Measurements from ENCODE around the gene OR6V1. TPM values are rescaled to one million over a fixed set of nuclear protein-coding genes. Genes with fewer than 3 reads are reported as not detected.
A peak's percentile ranks its signal among the peaks of the same experiment; 100 is the strongest.

Gene OR6V1
- total and polyA plus RNA-seq, 8 donors: not detected

- Histone ChIP-seq H3K27me3 (no peaks in the 10 kb centered on the region), H3K36me3 (no peaks in the 10 kb centered on the region), H3K4me1 (no peaks in the 10 kb centered on the region), H3K4me3 (no peak overlapping the region), H3K9me3 (no peaks in the 10 kb centered on the region), H3K27ac (no peak overlapping the region)
- intact Hi-C loops (cut with DNase I; ENCODE audit: low total_unique reads): no loop called here
- no peak for DNase-seq
- no peak for TF ChIP-seq EP300 (IDR thresholded peaks at IDR 0.05)
- TF ChIP-seq CTCF (IDR thresholded peaks at IDR 0.05): no peak
- no peak for TF ChIP-seq POLR2A (IDR thresholded peaks at IDR 0.05)
- no peak for TF ChIP-seq POLR2AphosphoS5 (IDR thresholded peaks at IDR 0.05)
These were observed 3.3 kb upstream of the OR6V1 start for GRCh38 chr7:143048827-143049226.

GRCh38 chr7:143049362-143049761, 2.8 kb upstream of the OR6V1 start:
- peak in 1 of 2 donors; percentile 41 for DNase-seq
- intact Hi-C loops (cut with DNase I; ENCODE audit: low total_unique reads): no loop called here
- H3K36me3 ChIP-seq: no peaks in the 10 kb centered on the region
- TF ChIP-seq CTCF (IDR thresholded peaks at IDR 0.05) (no peak), POLR2A (IDR thresholded peaks at IDR 0.05) (no peak), EP300 (IDR thresholded peaks at IDR 0.05) (no peak), POLR2AphosphoS5 (IDR thresholded peaks at IDR 0.05) (no peak)
- H3K4me1 ChIP-seq: no peaks in the 10 kb centered on the region
- no peak overlapping the region for H3K27ac ChIP-seq
- H3K9me3 ChIP-seq: no peaks in the 10 kb centered on the region
- WGBS, 5 donors: 31 to 43% (median 41%) methylated on average over 4 of the region's 4 CpGs
- H3K4me3 ChIP-seq: no peak overlapping the region
- H3K27me3 ChIP-seq: no peaks in the 10 kb centered on the region

GRCh38 chr7:143050931-143051330, 1.2 kb upstream of the OR6V1 start:
- no peaks in the 10 kb centered on the region for H3K36me3 ChIP-seq
- no peaks in the 10 kb centered on the region for H3K27me3 ChIP-seq
- no peak overlapping the region for H3K27ac ChIP-seq
- intact Hi-C loops (cut with DNase I; ENCODE audit: low total_unique reads): no loop called here
- WGBS, 5 donors: 41 to 51% (median 45%) methylated on average over 9 of the region's 9 CpGs
- H3K9me3 ChIP-seq: no peaks in the 10 kb centered on the region
- DNase-seq: no peak
- H3K4me3 ChIP-seq: no peak overlapping the region
- H3K4me1 ChIP-seq: no peaks in the 10 kb centered on the region
- no peak for TF ChIP-seq POLR2A (IDR thresholded peaks at IDR 0.05)
- TF ChIP-seq POLR2AphosphoS5 (IDR thresholded peaks at IDR 0.05): no peak
- TF ChIP-seq EP300 (IDR thresholded peaks at IDR 0.05): no peak
- no peak for TF ChIP-seq CTCF (IDR thresholded peaks at IDR 0.05)

- Histone ChIP-seq H3K27me3 (no peaks in the 10 kb centered on the region), H3K4me3 (no peak overlapping the region), H3K4me1 (no peaks in the 10 kb centered on the region), H3K36me3 (no peaks in the 10 kb centered on the region), H3K27ac (no peak overlapping the region), H3K9me3 (no peaks in the 10 kb centered on the region)
- 37 to 62% (median 47%) methylated on average over 3 of the region's 3 CpGs for WGBS, 5 donors
- TF ChIP-seq EP300 (IDR thresholded peaks at IDR 0.05): no peak
- TF ChIP-seq POLR2A (IDR thresholded peaks at IDR 0.05): no peak
- TF ChIP-seq CTCF (IDR thresholded peaks at IDR 0.05): no peak
- no peak for TF ChIP-seq POLR2AphosphoS5 (IDR thresholded peaks at IDR 0.05)
- intact Hi-C loops (cut with DNase I; ENCODE audit: low total_unique reads): no loop called here
- no peak for DNase-seq
These were observed 2.5 kb downstream of the OR6V1 start for GRCh38 chr7:143054621-143055020.

All from stomach (tissue), 9 donors.